ENCODE data around the gene CDH4.

CDH4 gene

DNA sequence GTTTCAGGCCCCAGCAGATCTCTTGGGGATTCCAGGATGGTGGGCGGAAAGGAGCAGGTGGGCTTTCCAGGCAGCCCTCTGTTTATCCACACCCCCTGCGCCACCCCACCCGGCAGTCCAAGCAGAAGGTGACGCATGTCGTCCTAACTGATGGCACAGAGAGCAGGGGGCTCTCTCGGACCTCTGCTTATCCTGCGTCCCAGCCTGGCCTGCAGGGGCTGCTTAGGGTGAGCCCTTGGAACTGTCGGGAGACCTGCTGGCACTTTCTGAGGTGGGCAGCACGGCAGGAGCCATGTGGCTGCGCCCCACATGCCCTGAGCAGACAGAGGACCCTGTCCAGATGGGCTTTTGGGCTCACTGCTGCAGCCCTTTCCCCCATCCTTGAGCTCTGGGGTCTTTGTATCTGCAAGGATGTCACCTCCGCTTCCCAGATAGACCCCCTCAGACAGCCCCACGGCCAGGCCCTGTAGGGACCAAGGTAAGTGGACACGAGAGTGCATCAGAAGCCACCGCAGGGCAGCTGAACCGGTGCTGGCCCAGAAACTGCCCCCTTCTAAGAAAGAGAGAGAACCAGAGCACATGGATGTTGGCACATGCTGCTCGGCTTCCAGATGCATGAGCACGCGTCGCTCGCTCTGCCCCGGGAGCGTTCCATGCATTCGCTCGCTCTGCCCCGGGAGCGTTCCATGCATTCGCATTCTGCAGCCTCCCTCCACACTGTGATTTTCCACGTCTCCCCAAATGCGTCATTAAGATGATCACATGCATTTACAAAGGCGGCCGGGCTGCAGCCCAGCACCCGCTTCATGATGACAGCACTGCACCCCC is 566.9 kb downstream of the CDH4 start:
- no peak for DNase-seq

GRCh38 chr20:61819574-61819846 is 567.4 kb downstream of the CDH4 start:
- DNase-seq: no peak

- DNase-seq: no peak
Measured at GRCh38 chr20:61819921-61820825, 568.1 kb downstream of the CDH4 start.

- DNase-seq: no peak
Measured at GRCh38 chr20:61821735-61822134, 569.7 kb downstream of the CDH4 start.

DNA sequence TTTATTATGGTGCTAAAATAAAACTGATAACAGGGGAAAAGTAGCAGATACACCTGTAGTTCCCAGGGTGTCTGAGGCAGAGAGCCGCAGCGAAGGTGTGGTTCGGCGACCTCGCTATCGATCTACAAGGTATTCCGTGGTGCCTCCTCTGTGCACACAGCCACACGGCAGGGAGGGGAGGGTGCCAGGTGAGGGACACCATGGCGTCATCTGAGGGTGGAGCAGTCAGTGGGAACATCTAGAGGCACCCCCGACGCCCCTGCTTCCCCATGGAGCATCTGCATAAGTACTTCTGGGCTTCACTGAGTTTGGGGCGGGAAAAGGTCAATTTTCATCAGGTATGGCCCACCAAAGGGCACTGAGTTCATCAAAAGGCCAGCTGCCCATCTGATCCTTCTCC is 570.3 kb downstream of the CDH4 start:
- DNase-seq: no peak

DNA sequence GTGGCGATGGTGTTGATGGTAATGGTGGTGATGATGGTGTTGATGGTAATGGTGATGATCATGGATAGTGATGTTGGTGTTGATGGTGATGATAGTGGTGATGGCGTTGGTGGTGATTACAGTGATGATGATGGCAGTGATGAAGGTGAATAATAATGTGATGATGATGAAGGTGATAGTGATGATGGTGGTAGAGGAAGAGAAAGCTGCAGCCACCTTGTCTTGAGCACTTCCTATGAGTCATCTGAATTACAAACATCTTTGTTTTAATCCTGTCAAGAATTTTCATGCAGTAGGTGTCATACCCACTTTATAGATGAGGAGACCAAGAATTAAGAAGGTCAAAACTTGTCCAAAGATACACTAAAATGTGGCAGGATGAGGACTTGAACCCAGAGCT is 571.2 kb downstream of the CDH4 start:
- no peak for DNase-seq

- DNase-seq: no peak
Measured at GRCh38 chr20:61828891-61829290, 576.8 kb downstream of the CDH4 start.

GRCh38 chr20:61829526-61829925 is 577.5 kb downstream of the CDH4 start:
- DNase-seq: no peak

GRCh38 chr20:61830241-61830930 is 578.3 kb downstream of the CDH4 start:
- DNase-seq: no peak

- no peak for DNase-seq
Measured at GRCh38 chr20:61830991-61831390, 578.9 kb downstream of the CDH4 start.

DNA sequence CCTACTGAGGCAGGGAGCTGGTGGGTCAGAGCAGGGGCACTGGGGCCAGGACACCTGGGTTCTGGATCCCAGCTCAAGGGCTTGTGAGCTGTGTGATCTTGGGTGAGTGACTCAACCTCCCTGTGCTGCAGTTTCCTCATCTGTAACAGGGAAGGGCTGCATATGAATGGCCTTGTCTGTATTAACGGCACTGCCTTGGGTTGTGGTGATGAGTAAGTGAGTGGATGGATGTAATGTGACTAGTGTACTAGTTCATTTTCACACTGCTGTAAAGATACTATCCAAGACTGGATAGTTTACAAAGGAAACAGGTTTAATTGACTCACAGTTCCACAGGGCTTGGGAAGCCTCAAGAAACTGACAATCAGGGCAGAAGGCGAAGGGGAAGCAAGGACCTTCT is 580.1 kb downstream of the CDH4 start:
- DNase-seq: no peak

GRCh38 chr20:61833807-61834610 is 581.9 kb downstream of the CDH4 start:
- no peak for DNase-seq

- DNase-seq: no peak
Measured at GRCh38 chr20:61835301-61835700, 583.2 kb downstream of the CDH4 start.

- no peak for DNase-seq
Measured at GRCh38 chr20:61835791-61836350, 583.8 kb downstream of the CDH4 start.

GRCh38 chr20:61837200-61837599 is 585.1 kb downstream of the CDH4 start:
- DNase-seq: no peak

DNA sequence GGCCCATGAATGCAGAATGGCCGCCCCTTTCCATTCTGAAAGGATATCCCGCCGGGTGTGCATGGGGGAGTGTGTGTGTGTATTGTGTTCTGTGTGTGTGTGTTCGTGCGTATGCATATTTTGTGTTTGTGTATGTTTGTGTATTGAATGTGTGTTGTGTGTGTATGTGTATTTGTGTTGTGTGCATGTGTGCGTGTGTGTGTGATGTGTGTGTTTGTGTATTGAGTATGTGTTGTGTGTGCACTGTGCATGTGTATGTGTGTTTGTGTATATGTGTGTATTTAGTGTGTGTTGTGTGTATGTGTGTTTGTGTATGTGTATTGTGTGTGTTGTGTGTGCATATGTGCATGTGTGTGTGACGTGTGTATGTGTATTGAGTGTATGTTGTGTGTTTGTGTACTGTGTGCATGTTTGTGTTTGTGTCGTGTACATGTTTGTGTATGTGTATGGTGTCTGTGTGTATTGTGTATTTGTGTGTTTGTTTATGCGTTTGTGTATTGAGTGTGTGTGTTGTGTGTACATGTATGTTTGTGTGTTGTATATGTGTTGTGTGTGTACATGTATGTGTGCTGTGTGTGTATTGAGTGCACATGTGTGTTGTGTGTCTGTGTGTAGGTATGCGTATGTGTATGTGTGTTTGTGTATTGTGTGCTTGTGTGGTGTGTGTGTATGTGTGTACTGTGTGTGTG is 587.3 kb downstream of the CDH4 start:
- DNase-seq: no peak

DNA sequence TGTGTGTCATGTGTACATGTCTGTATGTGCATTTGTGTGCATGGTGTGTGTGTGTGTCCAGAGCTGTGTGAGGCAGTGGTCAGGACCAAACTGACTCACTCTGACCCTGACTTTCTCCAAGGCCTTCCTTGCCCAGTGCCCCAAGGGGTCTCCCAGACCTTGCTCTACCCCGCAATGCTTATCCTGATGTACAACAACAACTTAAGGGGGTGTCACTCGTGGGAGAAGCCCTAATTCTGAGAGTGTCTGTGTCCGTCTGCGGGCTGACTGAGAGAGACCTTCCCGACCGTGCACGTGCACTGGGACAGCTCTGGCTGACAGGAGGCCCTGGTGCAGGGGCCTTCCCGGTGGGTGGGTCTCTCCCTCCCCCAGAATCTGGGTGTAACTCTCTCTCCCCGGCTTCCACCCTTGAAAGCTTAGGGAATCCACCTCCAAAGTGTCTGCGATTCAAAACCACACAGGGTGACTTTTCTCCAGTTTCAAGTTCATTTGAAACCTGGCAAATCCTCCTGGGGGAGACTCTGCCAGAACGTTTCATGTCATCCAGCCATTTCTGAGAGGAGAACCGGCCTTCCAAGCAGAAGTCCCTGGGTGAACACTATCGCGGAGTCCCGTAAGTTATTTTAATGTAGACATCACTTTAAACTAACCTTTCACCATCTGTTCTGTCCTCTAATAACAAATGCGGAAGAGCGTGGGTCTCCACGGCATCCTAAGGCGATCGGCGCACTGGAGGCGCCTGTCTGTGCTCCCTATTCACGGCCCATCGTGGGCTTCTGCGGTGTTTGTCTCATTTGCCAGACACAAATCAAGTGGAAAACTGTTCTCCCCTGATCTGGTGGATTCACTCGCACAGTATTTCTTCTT is 588.1 kb downstream of the CDH4 start:
- no peak for DNase-seq

DNA sequence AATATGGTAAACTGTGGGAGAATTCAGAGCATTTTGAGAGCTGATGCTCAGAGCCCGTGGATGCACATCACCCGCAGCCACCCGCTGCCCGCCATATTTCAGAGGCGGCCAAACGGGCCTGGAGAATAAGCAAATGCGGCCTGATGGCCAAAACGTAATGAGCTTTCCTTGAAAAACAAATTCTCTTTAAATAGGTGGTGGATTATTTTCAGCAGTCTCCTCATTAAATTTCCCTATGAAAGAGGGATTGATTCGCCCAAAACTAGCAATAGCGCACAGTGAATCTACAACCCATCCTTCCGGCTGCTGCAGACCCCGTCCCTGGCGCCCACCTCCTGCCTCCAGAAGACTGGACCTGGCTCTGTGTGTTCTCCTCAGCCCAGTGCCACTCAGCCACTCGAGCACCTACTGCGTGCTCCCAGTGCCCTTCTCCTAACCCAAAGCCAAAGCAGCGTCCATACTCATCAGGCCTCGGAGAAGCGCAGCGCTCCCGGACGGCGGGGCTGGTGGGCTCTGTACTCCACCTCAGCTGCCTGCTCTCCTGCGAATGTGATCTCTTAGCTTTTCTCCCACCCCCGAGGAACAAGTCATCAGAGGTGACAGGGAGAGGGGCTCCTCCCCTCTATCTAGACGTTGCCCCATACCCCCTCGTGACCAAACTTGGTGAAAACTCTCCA is 588.9 kb downstream of the CDH4 start:
- no peak for DNase-seq

- DNase-seq: no peak
Measured at GRCh38 chr20:61841551-61841950, 589.5 kb downstream of the CDH4 start.

DNA sequence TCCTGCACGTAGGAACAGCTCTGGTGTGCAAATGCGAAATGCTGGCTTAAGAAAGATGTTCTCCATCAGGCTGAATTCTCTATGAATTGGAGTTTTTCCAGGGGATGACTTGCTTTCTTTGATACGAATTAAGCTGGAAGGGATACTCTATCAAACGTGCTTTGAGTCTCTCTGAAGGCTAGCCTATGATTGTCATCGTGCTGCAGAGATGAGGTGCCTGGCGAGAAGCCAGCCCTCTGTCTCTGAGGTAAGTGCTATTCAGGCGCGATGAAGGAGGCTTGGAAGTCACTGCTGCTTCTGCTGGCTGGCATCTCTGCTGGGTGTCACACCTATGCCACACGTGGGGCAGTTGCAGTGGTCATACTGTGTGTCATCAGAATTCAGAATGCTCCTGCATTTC is 589.9 kb downstream of the CDH4 start:
- no peak for DNase-seq
